KMS-11 (cell line): Measurements from ENCODE around the gene CPED1.

Experiments used
- H2AFZ ChIP-seq: fragments of 200-600 bp; sonication (generic); 2 replicates; pipeline ENCODE4 v1.6.1; 2016; ENCODE audit warnings: antibody characterized with exemption, mixed run types, low read depth
- H3K27ac ChIP-seq: fragments of 200-600 bp; sonication (generic); 2 replicates; pipeline ENCODE4 v1.6.1; 2016; ENCODE audit warnings: mild to moderate bottlenecking, mixed run types
- H3K27me3 ChIP-seq: fragments of 200-600 bp; sonication (generic); 2 replicates; pipeline ENCODE4 v1.6.1; 2017; ENCODE audit warnings: mild to moderate bottlenecking, low read depth, mixed run types, moderate library complexity; ENCODE audit not compliant: insufficient read depth
- H3K36me3 ChIP-seq: fragments of 200-600 bp; sonication (generic); 2 replicates; pipeline ENCODE4 v1.6.1; 2017; ENCODE audit warnings: mild to moderate bottlenecking, mixed run types; ENCODE audit not compliant: insufficient read depth
- H3K4me1 ChIP-seq: fragments of 200-600 bp; sonication (generic); 2 replicates; pipeline ENCODE4 v1.6.1; 2016; ENCODE audit warnings: mild to moderate bottlenecking, low read depth, mixed run types; ENCODE audit not compliant: poor library complexity, severe bottlenecking
- H3K4me2 ChIP-seq: fragments of 200-600 bp; sonication (generic); 2 replicates; pipeline ENCODE4 v1.7.0; 2016; ENCODE audit warnings: mild to moderate bottlenecking, mixed run types
- H3K4me3 ChIP-seq: fragments of 200-600 bp; sonication (generic); IDR thresholded peaks from 2 replicates; pipeline ENCODE4 v1.6.1; 2017; ENCODE audit warnings: low read depth, low read length, mixed read lengths; ENCODE audit not compliant: insufficient read depth
- H3K79me2 ChIP-seq: fragments of 200-600 bp; sonication (generic); 2 replicates; pipeline ENCODE4 v1.6.1; 2016; ENCODE audit warnings: low read depth, mixed run types; ENCODE audit not compliant: insufficient read depth
- H3K9ac ChIP-seq: fragments of 200-600 bp; sonication (generic); 2 replicates; pipeline ENCODE4 v1.6.1; 2016; ENCODE audit warnings: mild to moderate bottlenecking, mixed run types
- H4K20me1 ChIP-seq: fragments of 200-600 bp; sonication (generic); 2 replicates; pipeline ENCODE4 v1.6.1; 2016; ENCODE audit warnings: mild to moderate bottlenecking, mixed run types; ENCODE audit not compliant: insufficient read depth
- TF ChIP-seq, protein P1 (sequence below): fragments of 200-600 bp; sonication (generic); conservative IDR thresholded peaks from 2 replicates; pipeline ENCODE4 v1.6.1; 2017; ENCODE audit warnings: low read depth, mild to moderate bottlenecking, antibody characterized with exemption, low read length, moderate library complexity, mixed read lengths

The CPED1 gene

DNA sequence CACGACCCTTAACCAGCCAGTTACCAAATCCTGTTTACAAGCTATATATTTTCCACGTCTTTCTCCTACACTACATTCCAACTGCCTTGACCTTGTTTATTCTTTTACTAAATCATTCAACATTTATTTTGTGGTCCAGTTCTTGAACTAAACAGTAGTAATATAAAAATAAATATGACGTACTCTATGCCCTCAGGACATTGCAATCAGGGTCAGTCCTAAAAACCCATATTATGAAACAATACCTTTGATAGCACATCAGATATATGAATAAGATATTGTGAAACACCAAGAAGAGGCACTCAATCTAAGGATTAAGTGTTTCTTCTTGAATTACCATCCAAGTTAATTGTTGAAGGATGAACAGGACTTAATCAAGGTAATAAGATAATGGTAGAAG is 287.8 kb downstream of the CPED1 start:
- Histone ChIP-seq H3K36me3 (no peaks in the 10 kb centered on the region), H3K4me1 (peaks cover 99% of the 10 kb centered on the region), H3K9ac (no peak overlapping the region), H3K27me3 (no peaks in the 10 kb centered on the region), H3K79me2 (no peaks in the 10 kb centered on the region), H3K27ac (no peak overlapping the region), H2AFZ (no peak overlapping the region), H4K20me1 (no peaks in the 10 kb centered on the region), H3K4me2 (no peak overlapping the region), H3K4me3 (no peak overlapping the region)
- TF ChIP-seq, protein P1, sequence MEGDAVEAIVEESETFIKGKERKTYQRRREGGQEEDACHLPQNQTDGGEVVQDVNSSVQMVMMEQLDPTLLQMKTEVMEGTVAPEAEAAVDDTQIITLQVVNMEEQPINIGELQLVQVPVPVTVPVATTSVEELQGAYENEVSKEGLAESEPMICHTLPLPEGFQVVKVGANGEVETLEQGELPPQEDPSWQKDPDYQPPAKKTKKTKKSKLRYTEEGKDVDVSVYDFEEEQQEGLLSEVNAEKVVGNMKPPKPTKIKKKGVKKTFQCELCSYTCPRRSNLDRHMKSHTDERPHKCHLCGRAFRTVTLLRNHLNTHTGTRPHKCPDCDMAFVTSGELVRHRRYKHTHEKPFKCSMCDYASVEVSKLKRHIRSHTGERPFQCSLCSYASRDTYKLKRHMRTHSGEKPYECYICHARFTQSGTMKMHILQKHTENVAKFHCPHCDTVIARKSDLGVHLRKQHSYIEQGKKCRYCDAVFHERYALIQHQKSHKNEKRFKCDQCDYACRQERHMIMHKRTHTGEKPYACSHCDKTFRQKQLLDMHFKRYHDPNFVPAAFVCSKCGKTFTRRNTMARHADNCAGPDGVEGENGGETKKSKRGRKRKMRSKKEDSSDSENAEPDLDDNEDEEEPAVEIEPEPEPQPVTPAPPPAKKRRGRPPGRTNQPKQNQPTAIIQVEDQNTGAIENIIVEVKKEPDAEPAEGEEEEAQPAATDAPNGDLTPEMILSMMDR, result no peak

DNA sequence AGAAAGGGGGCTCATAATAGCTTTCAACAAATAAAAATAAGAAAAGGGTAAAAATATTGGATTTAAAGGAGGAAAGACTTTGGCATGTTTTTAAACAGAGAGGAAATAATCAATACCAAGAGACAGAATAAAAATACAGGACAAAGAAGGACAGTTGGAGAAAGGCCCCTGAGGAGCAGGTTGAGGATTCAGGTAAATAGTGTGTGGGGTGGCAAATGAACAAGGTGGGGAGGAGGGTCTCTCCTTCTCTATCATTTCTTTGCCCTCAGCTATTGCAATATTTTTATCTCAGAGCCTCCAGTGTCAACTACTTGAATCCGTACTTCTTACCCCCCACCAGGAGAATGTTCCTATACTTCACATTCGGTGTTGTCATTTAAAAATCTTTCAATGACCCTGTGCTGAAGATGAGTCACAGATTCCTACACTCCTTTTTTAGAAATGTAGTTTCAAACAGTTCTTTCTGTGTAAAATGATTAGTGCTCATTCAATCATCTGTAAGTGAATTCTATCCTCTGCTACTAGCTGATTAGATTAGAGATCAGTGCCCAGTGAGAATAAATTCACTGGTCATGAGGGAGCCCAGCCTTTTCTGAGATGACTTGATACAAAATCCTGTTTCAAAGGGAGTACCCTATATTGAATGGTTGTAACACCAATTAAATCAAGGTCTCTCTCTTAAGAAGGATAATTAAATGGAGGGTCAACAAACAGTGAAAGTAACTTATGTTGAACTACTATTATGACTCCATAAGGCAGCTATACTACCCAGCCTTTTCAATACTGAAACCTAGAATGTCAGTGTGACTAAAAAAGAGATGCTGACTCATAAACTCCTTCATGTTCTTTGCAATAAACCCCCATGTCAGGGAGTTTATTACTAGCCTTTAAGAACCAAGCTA is 289.9 kb downstream of the CPED1 start:
- no peaks in the 10 kb centered on the region for H3K27me3 ChIP-seq

DNA sequence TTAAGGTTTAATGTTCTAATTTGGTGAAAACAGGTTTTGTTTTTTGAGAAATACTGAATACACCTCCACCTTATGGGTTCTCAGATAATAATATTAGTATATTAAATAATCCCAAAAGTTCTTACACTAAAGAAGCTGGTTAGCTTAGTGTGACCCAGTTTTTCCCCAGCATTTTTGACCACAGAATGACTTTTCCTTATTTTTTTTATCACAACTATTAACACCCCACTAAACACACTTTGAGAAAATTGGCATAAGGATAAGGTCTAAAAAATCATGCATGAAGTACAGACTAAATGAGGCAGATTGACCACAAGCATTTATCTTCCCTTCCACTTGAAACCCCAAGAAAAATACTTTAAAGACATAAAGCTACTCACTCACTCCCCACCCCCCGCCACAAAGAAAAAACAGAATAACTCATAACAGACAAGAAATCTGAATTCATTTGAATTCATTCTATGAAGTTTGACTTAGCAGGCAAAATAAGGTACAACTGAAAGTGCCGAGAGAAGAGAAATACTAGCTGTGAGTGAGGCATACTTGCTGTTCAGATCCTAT is 290.6 kb downstream of the CPED1 start:
- TF ChIP-seq, protein P1, result no peak
- Histone ChIP-seq H4K20me1 (no peaks in the 10 kb centered on the region), H3K4me3 (no peak overlapping the region), H3K36me3 (no peaks in the 10 kb centered on the region), H3K9ac (peak overlapping the region; percentile 46), H3K27me3 (no peaks in the 10 kb centered on the region), H3K4me1 (peaks cover 77% of the 10 kb centered on the region), H2AFZ (peak overlapping the region; percentile 36), H3K79me2 (no peaks in the 10 kb centered on the region), H3K27ac (peak overlapping the region; percentile 76), H3K4me2 (peak overlapping the region; percentile 77)

More for the DNA sequence above, 289.9 kb downstream of the CPED1 start:
- Histone ChIP-seq H4K20me1 (no peaks in the 10 kb centered on the region), H3K4me1 (peaks cover 85% of the 10 kb centered on the region), H3K4me2 (peak overlapping the region; percentile 77), H3K9ac (peak overlapping the region; percentile 46; the same call in 1 of the 2 replicates), H3K36me3 (no peaks in the 10 kb centered on the region), H3K4me3 (no peak overlapping the region), H3K79me2 (no peaks in the 10 kb centered on the region), H3K27ac (peak overlapping the region; percentile 76), H2AFZ (0 out of 2 replicates have a peak overlapping the region, but pooled peaks have one; percentile 36)
- TF ChIP-seq, protein P1, result no peak

DNA sequence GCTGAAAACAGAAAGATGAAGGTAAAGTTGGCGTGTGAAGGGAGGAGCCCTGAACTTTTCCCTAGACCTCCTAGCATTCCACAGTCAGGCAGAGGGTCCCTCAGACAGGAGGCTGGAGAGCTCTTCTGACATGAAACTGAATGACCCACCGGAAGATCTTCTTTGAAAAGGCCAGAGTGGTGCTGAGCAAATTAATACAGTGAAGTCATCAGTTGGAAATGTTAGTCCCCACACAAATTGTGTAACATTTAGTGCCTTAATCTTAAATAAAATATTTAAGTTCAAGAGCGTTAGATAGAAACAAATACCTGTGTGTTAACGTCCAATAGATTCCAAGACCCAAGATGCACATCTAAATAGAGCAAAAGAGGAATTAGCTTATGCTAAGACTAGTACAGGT is 291.3 kb downstream of the CPED1 start:
- peak overlapping the region; percentile 36 for H2AFZ ChIP-seq
- H3K36me3 ChIP-seq, result no peaks in the 10 kb centered on the region
- TF ChIP-seq, protein P1, result no peak
- peak overlapping the region; percentile 46 for H3K9ac ChIP-seq
- H3K4me3 ChIP-seq, result no peak overlapping the region
- peaks cover 70% of the 10 kb centered on the region for H3K4me1 ChIP-seq
- no peaks in the 10 kb centered on the region for H3K27me3 ChIP-seq
- H3K79me2 ChIP-seq, result no peaks in the 10 kb centered on the region
- peak overlapping the region; percentile 76 for H3K27ac ChIP-seq
- no peaks in the 10 kb centered on the region for H4K20me1 ChIP-seq
- peak overlapping the region; percentile 77 for H3K4me2 ChIP-seq
